HG03139 (cell line): ENCODE data around the gene PLEKHG4B.

Experiments
- ATAC-seq: cut with Tn5 transposase; IDR thresholded peaks from one replicate; pipeline ENCODE4 v1.9.1; 2021; ENCODE audit not compliant: unreplicated experiment

Gene PLEKHG4B

GRCh38 chr5:128446-128845, 36.5 kb downstream of the PLEKHG4B start:
- ATAC-seq, result no peak

GRCh38 chr5:129148-129547, 37.2 kb downstream of the PLEKHG4B start:
- no peak for ATAC-seq

GRCh38 chr5:129820-130219, 37.9 kb downstream of the PLEKHG4B start:
- no peak for ATAC-seq

GRCh38 chr5:130601-131131, 38.7 kb downstream of the PLEKHG4B start:
- no peak for ATAC-seq

- no peak for ATAC-seq
These were observed 44.9 kb downstream of the PLEKHG4B start for GRCh38 chr5:136901-137300.

- no peak for ATAC-seq
These were observed 45.8 kb downstream of the PLEKHG4B start for GRCh38 chr5:137741-138140.

GRCh38 chr5:138936-139335, 47.0 kb downstream of the PLEKHG4B start:
- ATAC-seq, result no peak

GRCh38 chr5:139579-140442, 47.8 kb downstream of the PLEKHG4B start:
- no peak for ATAC-seq

- ATAC-seq, result no peak
These were observed 48.5 kb downstream of the PLEKHG4B start for GRCh38 chr5:140443-140829.

GRCh38 chr5:141211-141610, 49.2 kb downstream of the PLEKHG4B start:
- ATAC-seq, result no peak

GRCh38 chr5:141761-142160, 49.8 kb downstream of the PLEKHG4B start:
- ATAC-seq, result no peak

- no peak for ATAC-seq
These were observed 50.4 kb downstream of the PLEKHG4B start for GRCh38 chr5:142246-142810.

- no peak for ATAC-seq
These were observed 51.1 kb downstream of the PLEKHG4B start for GRCh38 chr5:143041-143440.

GRCh38 chr5:144941-145340, 53.0 kb downstream of the PLEKHG4B start:
- no peak for ATAC-seq

GRCh38 chr5:145585-146323, 53.8 kb downstream of the PLEKHG4B start:
- no peak for ATAC-seq

GRCh38 chr5:147751-148150, 55.8 kb downstream of the PLEKHG4B start:
- ATAC-seq, result no peak

GRCh38 chr5:149745-150485, 57.9 kb downstream of the PLEKHG4B start:
- ATAC-seq, result no peak

- no peak for ATAC-seq
These were observed 58.8 kb downstream of the PLEKHG4B start for GRCh38 chr5:150746-151145.

- no peak for ATAC-seq
These were observed 60.1 kb downstream of the PLEKHG4B start for GRCh38 chr5:152077-152476.

- ATAC-seq, result no peak
These were observed 61.3 kb downstream of the PLEKHG4B start for GRCh38 chr5:153256-153655.

GRCh38 chr5:154236-154635, 62.3 kb downstream of the PLEKHG4B start:
- no peak for ATAC-seq
